Neural cell (in vitro differentiated cells): Measurements from ENCODE around the gene APAF1. TPM values are rescaled to one million over a fixed set of nuclear protein-coding genes. Genes with fewer than 3 reads are reported as not detected.

Experiments used
- H2AFZ ChIP-seq: fragments of 200-600, 300-800 bp; sonication (generic), shearing (Covaris generic); 2 replicates; pipeline ENCODE4 v1.6.0; 2014; ENCODE audit warnings: low read depth, mild to moderate bottlenecking, antibody characterized with exemption, low read length, moderate library complexity
- H3F3A ChIP-seq: fragments of 200-600 bp; shearing (Covaris generic); 2 replicates; pipeline ENCODE4 v1.6.1; 2016; ENCODE audit warnings: mild to moderate bottlenecking, moderate library complexity, mixed read lengths, antibody characterized with exemption, low read length; ENCODE audit not compliant: insufficient read depth, poor library complexity, severe bottlenecking
- H3K27ac ChIP-seq: fragments of 200-600, 300-800 bp; sonication (generic), shearing (Covaris generic); 2 replicates; pipeline ENCODE4 v1.5.1; 2014; ENCODE audit warnings: mild to moderate bottlenecking, low read length, moderate library complexity
- H3K27me3 ChIP-seq: fragments of 300-800, 200-600 bp; sonication (generic), shearing (Covaris generic); 2 replicates; pipeline ENCODE4 v1.6.0; 2014; ENCODE audit warnings: mild to moderate bottlenecking, low read depth, low read length, moderate library complexity; ENCODE audit not compliant: insufficient read depth
- H3K36me3 ChIP-seq: fragments of 300-800, 200-600 bp; sonication (generic), shearing (Covaris generic); 2 replicates; pipeline ENCODE4 v1.5.1; 2014; ENCODE audit warnings: mild to moderate bottlenecking, antibody characterized with exemption, low read length, moderate library complexity; ENCODE audit not compliant: insufficient read depth
- H3K4me2 ChIP-seq: fragments of 300-800, 200-600 bp; sonication (generic), shearing (Covaris generic); 2 replicates; pipeline ENCODE4 v1.6.0; 2014; ENCODE audit warnings: mild to moderate bottlenecking, low read length
- H3K4me3 ChIP-seq: fragments of 300-800, 200-600 bp; sonication (generic), shearing (Covaris generic); 2 replicates; pipeline ENCODE4 v1.5.1; 2014; ENCODE audit warnings: mild to moderate bottlenecking, low read length, moderate library complexity
- H3K79me2 ChIP-seq: fragments of 200-600 bp; shearing (Covaris generic); replicated peaks from 2 replicates; pipeline ENCODE4 v1.6.0; 2014; ENCODE audit warnings: mild to moderate bottlenecking, low read length, moderate library complexity; ENCODE audit not compliant: insufficient read depth
- H3K9ac ChIP-seq: fragments of 300-800, 200-600 bp; sonication (generic), shearing (Covaris generic); 2 replicates; pipeline ENCODE4 v1.6.1; 2016; ENCODE audit warnings: mild to moderate bottlenecking, low read length, mixed read lengths
- H3K9me2 ChIP-seq: fragments of 200-600 bp; shearing (Covaris generic); 2 replicates; pipeline ENCODE4 v1.6.1; 2016; ENCODE audit warnings: mild to moderate bottlenecking, low read length, mixed read lengths; ENCODE audit not compliant: insufficient read depth
- H3K9me3 ChIP-seq: fragments of 200-600, 300-800 bp; sonication (generic), shearing (Covaris generic); 2 replicates; pipeline ENCODE4 v1.6.1; 2016; ENCODE audit warnings: mild to moderate bottlenecking, mixed run types, low read length, moderate library complexity, mixed read lengths
- H4K20me1 ChIP-seq: fragments of 200-600 bp; shearing (Covaris generic); 2 replicates; pipeline ENCODE4 v1.6.1; 2016; ENCODE audit warnings: mild to moderate bottlenecking, mixed run types; ENCODE audit not compliant: insufficient read depth
- CTCF ChIP-seq: fragments of 450-650 bp; IDR thresholded peaks from 2 replicates; pipeline ENCODE4 v1.5.1; 2014; ENCODE audit warnings: antibody characterized with exemption, mild to moderate bottlenecking, moderate library complexity; ENCODE audit not compliant: poor library complexity, severe bottlenecking
- EP300 ChIP-seq: fragments of 450-650 bp; conservative IDR thresholded peaks from 2 replicates; pipeline ENCODE4 v1.6.1; 2014; ENCODE audit warnings: antibody characterized with exemption, mild to moderate bottlenecking, moderate library complexity; ENCODE audit not compliant: poor library complexity, severe bottlenecking
- EZH2 ChIP-seq: fragments of 200-600, 300-800 bp; shearing (Covaris generic), sonication (generic); IDR thresholded peaks from 2 replicates; pipeline ENCODE4 v1.6.1; 2014; ENCODE audit warnings: antibody characterized with exemption, low read length, borderline replicate concordance, mild to moderate bottlenecking; ENCODE audit not compliant: insufficient read depth, poor library complexity, severe bottlenecking
- MXI1 ChIP-seq: fragments of 450-650 bp; conservative IDR thresholded peaks from 2 replicates; pipeline ENCODE4 v1.6.1; 2014; ENCODE audit warnings: antibody characterized with exemption, mild to moderate bottlenecking; ENCODE audit not compliant: poor library complexity, severe bottlenecking
- POLR2AphosphoS5 ChIP-seq: IDR thresholded peaks from 2 replicates; pipeline ENCODE4 v1.6.1; 2012
- RAD21 ChIP-seq: fragments of 450-650 bp; conservative IDR thresholded peaks from 2 replicates; pipeline ENCODE4 v1.6.1; 2014; ENCODE audit warnings: antibody characterized with exemption, mild to moderate bottlenecking, moderate library complexity
- REST ChIP-seq: IDR thresholded peaks from 2 replicates; pipeline ENCODE4 v1.6.1; 2012; ENCODE audit warnings: borderline replicate concordance
- SMC3 ChIP-seq: fragments of 450-650 bp; conservative IDR thresholded peaks from 2 replicates; pipeline ENCODE4 v1.6.1; 2014; ENCODE audit warnings: antibody characterized with exemption, mild to moderate bottlenecking, moderate library complexity; ENCODE audit not compliant: poor library complexity
- TAF1 ChIP-seq: IDR thresholded peaks from 2 replicates; pipeline ENCODE4 v1.6.1; 2012; ENCODE audit warnings: low read depth
- polyA plus RNA-seq: library from polyadenylated mRNA; depleted of rRNA; stranded (reverse); fragments of >200 nt; gene quantifications from 2 replicates; pipeline ENCODE4 v1.2.3, GENCODE V29; 2014

APAF1 gene
- polyA plus RNA-seq, 1 donor from 2014 or later, result 32.2 TPM

GRCh38 chr12:98751580-98752115 lies 106.6 kb downstream of the APAF1 start:
- TF ChIP-seq CTCF (no peak), EZH2 (no peak), REST (no peak), TAF1 (no peak), EP300 (no peak), POLR2AphosphoS5 (no peak), SMC3 (no peak), RAD21 (no peak), MXI1 (no peak)
- H3K79me2 ChIP-seq, result no peaks in the 10 kb centered on the region
- H3K9me3 ChIP-seq, result no peaks in the 10 kb centered on the region
- H3F3A ChIP-seq, result no peaks in the 10 kb centered on the region
- H3K4me2 ChIP-seq, result no peak overlapping the region
- H3K36me3 ChIP-seq, result peaks cover 10% of the 10 kb centered on the region
- no peaks in the 10 kb centered on the region for H3K27me3 ChIP-seq
- H4K20me1 ChIP-seq, result no peaks in the 10 kb centered on the region
- no peak overlapping the region for H3K27ac ChIP-seq
- no peak overlapping the region for H3K9ac ChIP-seq
- H3K9me2 ChIP-seq, result no peaks in the 10 kb centered on the region
- no peak overlapping the region for H3K4me3 ChIP-seq
- H2AFZ ChIP-seq, result no peak overlapping the region

DNA sequence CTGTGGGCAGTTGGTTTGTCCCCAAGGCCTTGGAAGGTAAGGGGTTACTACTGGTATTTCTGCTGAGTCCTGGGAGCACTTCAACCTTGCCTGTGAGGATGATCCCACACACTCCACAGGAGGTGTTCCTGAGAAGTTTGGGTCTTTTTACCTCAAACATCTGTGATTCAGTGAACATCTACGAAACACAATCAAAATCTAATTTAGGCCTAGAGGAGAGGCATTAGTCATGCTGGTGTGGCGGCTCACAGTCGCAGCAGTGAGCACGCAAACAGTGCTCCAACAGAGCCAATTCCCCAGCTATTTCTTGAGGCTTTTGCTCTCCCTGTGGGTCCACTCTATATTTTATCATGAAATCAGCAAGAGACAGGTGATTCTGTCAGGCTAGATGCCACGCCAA lies 107.6 kb downstream of the APAF1 start:
- TF ChIP-seq SMC3, result no peak
- no peak for TF ChIP-seq TAF1
- no peak for TF ChIP-seq EP300
- TF ChIP-seq CTCF, result no peak
- no peak for TF ChIP-seq EZH2
- no peak for TF ChIP-seq RAD21
- no peak for TF ChIP-seq POLR2AphosphoS5
- TF ChIP-seq REST, result no peak
- no peak for TF ChIP-seq MXI1
- H3K9me2 ChIP-seq, result no peaks in the 10 kb centered on the region
- peaks cover 15% of the 10 kb centered on the region for H3K36me3 ChIP-seq
- H3K27ac ChIP-seq, result no peak overlapping the region
- no peaks in the 10 kb centered on the region for H4K20me1 ChIP-seq
- no peaks in the 10 kb centered on the region for H3F3A ChIP-seq
- no peaks in the 10 kb centered on the region for H3K27me3 ChIP-seq
- no peak overlapping the region for H3K4me3 ChIP-seq
- no peak overlapping the region for H2AFZ ChIP-seq
- H3K9ac ChIP-seq, result no peak overlapping the region
- H3K4me2 ChIP-seq, result no peak overlapping the region
- no peaks in the 10 kb centered on the region for H3K79me2 ChIP-seq
- no peaks in the 10 kb centered on the region for H3K9me3 ChIP-seq
